A673 (cell line): ENCODE measurements around the gene ATP9A. TPM values are rescaled to one million over a fixed set of nuclear protein-coding genes. Genes with fewer than 3 reads are reported as not detected.

ENCODE experiments used
- BruUV-seq: library from RNA; stranded (reverse); fragments of 400-500 nt; replicated peaks from 2 replicates; lab custom pipeline; 2021; lab: Mats Ljungman, UMichigan
- CTCF ChIA-PET: fragments of 300-600 bp; sonication (Branson Sonifier 250); formaldehyde crosslinking; loops from one replicate; lab custom pipeline; 2022; ENCODE audit warnings: antibody characterized with exemption; lab: Charles Lee
- POLR2A ChIA-PET: fragments of 300-600 bp; sonication (Branson Sonifier 250); formaldehyde crosslinking; loops from one replicate; lab custom pipeline; 2022; ENCODE audit warnings: antibody characterized with exemption; ENCODE audit not compliant: low non-redundant PET; lab: Charles Lee
- DNase-seq: peaks from one replicate; pipeline ENCODE4 v3.0.0-alpha.2; 2015; ENCODE audit warnings: low spot score
- H3K27ac ChIP-seq: fragments of 200-600 bp; sonication (generic); 2 replicates; pipeline ENCODE4 v1.5.1; 2016; ENCODE audit warnings: mixed run types, low read depth, mild to moderate bottlenecking, mixed read lengths, antibody characterized with exemption, low read length; ENCODE audit not compliant: poor library complexity, severe bottlenecking
- H3K27me3 ChIP-seq: fragments of 200-600 bp; sonication (generic); replicated peaks from 2 replicates; pipeline ENCODE4 v1.6.1; 2017; ENCODE audit warnings: mixed run types, low read depth, mild to moderate bottlenecking, mixed read lengths, antibody characterized with exemption, low read length; ENCODE audit not compliant: insufficient read depth, poor library complexity
- H3K36me3 ChIP-seq: fragments of 200-600 bp; sonication (generic); 2 replicates; pipeline ENCODE4 v1.6.1; 2016; ENCODE audit warnings: mixed run types, mild to moderate bottlenecking, mixed read lengths, antibody characterized with exemption, low read length; ENCODE audit not compliant: insufficient read depth, poor library complexity, severe bottlenecking
- H3K4me1 ChIP-seq: fragments of 200-600 bp; sonication (generic); 2 replicates; pipeline ENCODE4 v1.6.1; 2017; ENCODE audit warnings: mixed run types, mild to moderate bottlenecking, mixed read lengths, antibody characterized with exemption, low read length; ENCODE audit not compliant: insufficient read depth, poor library complexity, severe bottlenecking
- H3K4me3 ChIP-seq: fragments of 200-600 bp; sonication (generic); 2 replicates; pipeline ENCODE4 v1.5.1; 2016; ENCODE audit warnings: low read depth, mixed run types, mild to moderate bottlenecking, mixed read lengths, low read length; ENCODE audit not compliant: poor library complexity, severe bottlenecking
- H3K9me3 ChIP-seq: fragments of 200-600 bp; sonication (generic); 2 replicates; pipeline ENCODE4 v1.6.1; 2016; ENCODE audit warnings: mixed run types, low read depth, mild to moderate bottlenecking, mixed read lengths, antibody characterized with exemption, low read length; ENCODE audit not compliant: poor library complexity, severe bottlenecking
- CTCF ChIP-seq: fragments of 300-800, 200-600 bp; sonication (generic); conservative IDR thresholded peaks from 2 replicates; pipeline ENCODE4 v1.5.1; 2017; ENCODE audit warnings: low read depth, mild to moderate bottlenecking, antibody characterized with exemption, low read length, moderate library complexity, mixed read lengths
- EZH2 ChIP-seq: fragments of 200-600 bp; sonication (generic); IDR thresholded peaks from 2 replicates; pipeline ENCODE4 v1.6.1; 2017; ENCODE audit warnings: borderline replicate concordance, low read depth, mild to moderate bottlenecking, mixed read lengths, antibody characterized with exemption, low read length; ENCODE audit not compliant: poor library complexity, severe bottlenecking
- intact Hi-C: fragments of 100-400 bp; cut with micrococcal nuclease; formaldehyde crosslinking; loops from one replicate; pipeline ENCODE4 v1.10.0; 2022; ENCODE audit not compliant: unreplicated experiment
- total RNA-seq: library from RNA; stranded (reverse); gene quantifications from 2 replicates; pipeline ENCODE4 v1.2.3, GENCODE V29; 2021

The ATP9A gene
- total RNA-seq, 1 experiment from 2014 or later: 31.2 TPM

DNA sequence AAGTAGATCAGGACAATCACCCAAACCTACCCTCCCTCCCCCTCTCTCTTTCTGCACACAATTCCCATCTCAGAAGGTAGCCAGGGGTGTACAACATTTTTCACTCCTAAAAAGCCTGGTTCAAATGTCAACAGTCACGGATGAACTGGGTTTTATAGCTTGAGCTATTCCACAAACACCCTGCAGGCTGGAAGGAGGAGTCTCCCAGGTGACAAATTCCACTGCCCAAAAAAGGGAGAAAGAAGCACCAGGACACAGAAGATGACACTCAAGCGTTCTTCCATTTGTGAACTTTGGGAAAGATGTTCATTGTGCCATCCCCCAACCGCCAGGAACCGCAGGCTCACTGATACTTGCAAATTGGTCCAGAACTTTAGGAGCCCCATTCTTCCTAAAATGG is 114.1 kb downstream of the ATP9A start:
- Histone ChIP-seq H3K27ac (peak overlapping the region; percentile 85), H3K27me3 (no peaks in the 10 kb centered on the region), H3K36me3 (no peaks in the 10 kb centered on the region), H3K9me3 (no peaks in the 10 kb centered on the region), H3K4me3 (no peak overlapping the region), H3K4me1 (peaks cover 46% of the 10 kb centered on the region)
- BruUV-seq: no TSS peak
- TF ChIP-seq CTCF (no peak), EZH2 (no peak)
- intact Hi-C loops: loop anchor here (5.0 kb wide), 1 partner anchor 43 kb away; no protein-coding TSS in a partner anchor
- no peak for DNase-seq
- POLR2A ChIA-PET: no interaction called here
- CTCF ChIA-PET: no interaction called here

DNA sequence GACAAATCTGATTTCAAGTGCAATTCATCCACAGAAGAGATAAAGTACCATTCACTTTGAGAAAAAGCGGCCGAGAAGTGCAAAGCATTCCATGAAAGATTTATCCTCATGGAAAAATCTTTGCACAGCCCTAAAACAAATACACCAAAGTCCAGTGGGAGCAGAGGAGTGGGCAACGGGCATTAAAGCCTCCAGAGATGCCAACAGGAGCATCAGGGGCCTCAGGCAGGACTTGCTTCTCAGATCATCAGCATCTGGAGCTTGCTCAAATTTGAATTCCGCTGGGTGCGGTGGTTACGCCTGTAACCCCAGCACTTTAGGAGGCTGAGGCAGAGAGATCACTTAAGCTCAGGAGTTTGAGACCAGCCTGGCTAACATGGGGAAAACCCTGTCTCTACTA is 115.0 kb downstream of the ATP9A start:
- DNase-seq: no peak
- peaks cover 51% of the 10 kb centered on the region for H3K4me1 ChIP-seq
- no peaks in the 10 kb centered on the region for H3K9me3 ChIP-seq
- CTCF ChIA-PET: no interaction called here
- TF ChIP-seq EZH2 (no peak), CTCF (no peak)
- peak overlapping the region; percentile 85 for H3K27ac ChIP-seq
- intact Hi-C loops: loop anchor here (5.0 kb wide), 1 partner anchor 44 kb away; no protein-coding TSS in a partner anchor
- no TSS peak for BruUV-seq
- H3K4me3 ChIP-seq: no peak overlapping the region
- H3K27me3 ChIP-seq: no peaks in the 10 kb centered on the region
- no peaks in the 10 kb centered on the region for H3K36me3 ChIP-seq
- POLR2A ChIA-PET: interaction anchor here (0.6 kb wide), 1 partner anchor 266 kb away, joined by 4 read pairs; no protein-coding TSS in a partner anchor

- Histone ChIP-seq H3K27me3 (no peaks in the 10 kb centered on the region), H3K4me1 (peaks cover 51% of the 10 kb centered on the region), H3K27ac (peak overlapping the region; percentile 85), H3K4me3 (no peak overlapping the region), H3K36me3 (no peaks in the 10 kb centered on the region), H3K9me3 (no peaks in the 10 kb centered on the region)
- ChIA-PET POLR2A (interaction anchor here (0.6 kb wide), 1 partner anchor 386 kb away, joined by 14 read pairs; no protein-coding TSS in a partner anchor), CTCF (no interaction called here)
- intact Hi-C loops: loop anchor here (5.0 kb wide), 1 partner anchor 45 kb away; no protein-coding TSS in a partner anchor
- TF ChIP-seq CTCF: no peak
- TF ChIP-seq EZH2: no peak
- BruUV-seq: no TSS peak
- peak; percentile 94 for DNase-seq
These were observed 116.2 kb downstream of the ATP9A start for GRCh38 chr20:51651921-51652549.
